DMS53 (cell line): Measurements from ENCODE around the gene CBR4.
A peak's percentile ranks its signal among the peaks of the same experiment; 100 is the strongest.
"Not testable (repeated sequence)": the region's sequence is repeated elsewhere in the genome, so short reads cannot be mapped to it uniquely, and the experiment has no call there.

ENCODE experiments used
- DNase-seq: peaks from one replicate; lab custom pipeline; 2025; lab: John Stamatoyannopoulos, UW

The CBR4 gene

DNA sequence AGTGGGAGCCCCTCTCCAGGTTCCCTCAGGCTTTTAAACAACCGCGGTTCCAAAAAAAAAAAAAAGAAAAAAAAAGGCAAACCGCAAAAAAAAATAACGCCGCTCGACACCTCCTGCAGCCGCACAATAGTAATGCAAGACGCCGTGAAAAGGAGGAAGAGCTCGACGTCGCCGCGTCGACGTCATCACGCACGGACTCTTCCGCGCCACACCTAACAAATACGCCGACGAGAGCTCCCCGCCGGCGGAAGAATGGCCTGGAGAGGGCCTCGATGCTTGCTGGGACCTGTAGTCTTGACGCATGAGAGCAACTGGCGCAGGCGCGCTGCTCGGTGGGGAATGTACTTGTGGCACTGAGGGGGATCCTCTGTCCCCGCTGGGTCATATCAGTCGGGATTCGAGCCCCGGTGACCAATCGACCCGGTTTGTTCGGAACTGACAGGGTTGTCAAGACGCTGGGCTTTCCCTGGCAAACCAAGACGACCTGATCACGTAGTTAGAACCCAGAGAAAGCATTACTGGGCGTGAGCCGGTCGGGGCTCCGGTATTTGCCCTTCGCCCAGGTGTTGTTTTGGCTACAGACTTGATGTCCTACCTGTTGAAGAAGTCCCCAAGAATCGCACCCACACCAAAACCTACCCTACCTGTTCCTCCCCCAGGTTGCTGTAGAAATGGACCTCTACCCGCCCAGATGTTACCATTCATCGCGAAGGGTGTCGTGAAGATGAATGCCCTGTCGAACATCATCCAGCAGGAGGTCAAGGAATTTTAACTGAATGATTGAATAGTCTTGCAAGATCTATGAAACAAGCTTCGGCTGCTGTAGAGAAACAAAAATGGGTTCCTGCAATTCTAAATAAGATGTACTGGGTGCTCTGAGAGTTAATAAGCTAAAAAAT, at the start of gene CBR4:
Gene CBR4, minus strand, starts transcription at position 131 of the 899 bp plus-strand sequence. CDS start 166 bp downstream, outside the sequence.
- DNase-seq: peak; percentile 98

DNA sequence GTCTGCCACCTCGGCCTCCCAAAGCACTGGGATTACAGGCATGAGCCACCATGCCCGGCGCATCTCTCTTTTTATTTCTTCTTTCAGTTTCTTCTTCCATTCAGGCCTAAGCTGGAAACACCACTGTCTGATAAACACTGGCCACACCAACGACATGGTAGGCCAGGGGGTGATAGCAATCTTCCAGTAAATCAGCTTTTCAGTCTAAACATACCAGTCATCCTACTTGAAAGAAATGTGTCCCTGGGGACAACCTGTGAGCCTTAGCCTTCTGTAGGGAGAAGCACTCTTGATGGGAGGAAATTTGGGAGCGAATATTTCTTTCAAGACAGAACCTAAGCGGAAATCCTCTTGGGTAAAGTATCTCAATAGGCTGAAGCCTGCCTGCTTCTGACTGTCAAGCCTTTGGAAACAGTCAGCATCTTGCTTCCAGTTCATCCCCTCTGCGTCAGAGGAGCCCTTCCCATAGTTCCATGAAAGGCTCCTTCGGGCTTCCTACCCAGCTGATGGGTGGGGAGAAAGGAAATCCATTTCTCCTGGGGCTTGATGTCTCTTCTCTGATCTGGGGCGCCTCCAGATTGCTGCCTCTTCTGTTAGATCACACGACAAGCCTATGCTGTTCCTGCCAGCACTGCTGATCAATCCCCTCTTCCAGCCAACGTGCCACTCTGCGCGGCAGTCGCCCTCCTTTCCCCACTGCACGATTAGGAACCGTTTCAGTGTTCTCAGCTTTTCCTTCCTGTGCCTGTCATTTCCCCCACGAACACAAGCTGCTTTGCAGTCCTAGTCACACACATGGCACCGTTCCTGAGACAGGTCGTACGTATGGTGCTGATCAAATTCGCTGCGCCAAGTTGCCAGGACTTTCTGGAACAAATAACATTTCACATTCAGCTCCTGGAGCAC, 49.5 kb upstream of the CBR4 start:
- no peak for DNase-seq

- DNase-seq: no peak
These were observed 48.3 kb upstream of the CBR4 start for GRCh38 chr4:169058312-169058711.

- no peak for DNase-seq
These were observed 44.8 kb upstream of the CBR4 start for GRCh38 chr4:169054879-169055278.

- no peak for DNase-seq
These were observed 42.5 kb upstream of the CBR4 start for GRCh38 chr4:169052594-169052945.

- no peak for DNase-seq
These were observed 41.9 kb upstream of the CBR4 start for GRCh38 chr4:169051761-169052593.

DNA sequence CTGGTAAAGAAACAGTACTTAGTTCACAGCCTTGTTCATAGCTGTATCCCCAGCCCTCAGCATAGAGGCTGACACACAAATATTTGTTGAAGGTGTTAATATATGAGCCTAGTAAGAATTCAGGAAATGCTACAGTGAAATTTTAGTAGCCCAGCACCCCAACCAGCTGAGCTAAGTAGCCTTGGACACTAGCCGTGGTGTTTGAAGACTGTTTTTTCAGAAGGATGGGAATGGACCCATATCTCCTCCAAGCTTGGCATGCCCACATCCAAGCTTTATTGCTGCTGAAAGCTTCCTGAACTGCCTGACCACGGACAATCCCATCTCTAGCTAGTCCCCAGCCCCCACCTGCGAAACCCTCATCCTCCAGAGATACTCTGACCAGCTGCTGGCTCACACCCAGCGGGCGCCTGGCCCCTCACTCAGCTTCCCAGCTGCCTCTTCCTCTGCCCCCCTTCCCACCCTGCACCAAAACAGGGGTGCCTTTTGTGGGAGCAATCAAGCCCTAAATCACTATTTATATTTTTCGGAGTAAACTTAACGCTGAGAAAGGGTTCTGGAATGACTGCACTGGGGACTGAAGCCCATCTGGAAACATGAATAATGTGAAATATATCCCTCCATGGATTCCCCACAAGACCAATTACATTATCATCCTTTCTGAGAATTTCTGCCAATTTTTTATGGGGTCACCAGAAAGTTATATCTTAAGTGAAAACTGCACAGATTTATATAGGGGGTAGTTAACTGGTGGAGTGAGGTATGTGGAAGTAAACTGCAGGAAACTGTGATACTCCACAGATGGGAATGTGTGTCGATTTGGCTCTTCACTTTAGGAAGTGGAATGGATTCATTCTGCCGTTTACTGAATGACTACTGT, 41.1 kb upstream of the CBR4 start:
- DNase-seq: no peak

- DNase-seq: no peak
These were observed 40.2 kb upstream of the CBR4 start for GRCh38 chr4:169050284-169050683.

DNA sequence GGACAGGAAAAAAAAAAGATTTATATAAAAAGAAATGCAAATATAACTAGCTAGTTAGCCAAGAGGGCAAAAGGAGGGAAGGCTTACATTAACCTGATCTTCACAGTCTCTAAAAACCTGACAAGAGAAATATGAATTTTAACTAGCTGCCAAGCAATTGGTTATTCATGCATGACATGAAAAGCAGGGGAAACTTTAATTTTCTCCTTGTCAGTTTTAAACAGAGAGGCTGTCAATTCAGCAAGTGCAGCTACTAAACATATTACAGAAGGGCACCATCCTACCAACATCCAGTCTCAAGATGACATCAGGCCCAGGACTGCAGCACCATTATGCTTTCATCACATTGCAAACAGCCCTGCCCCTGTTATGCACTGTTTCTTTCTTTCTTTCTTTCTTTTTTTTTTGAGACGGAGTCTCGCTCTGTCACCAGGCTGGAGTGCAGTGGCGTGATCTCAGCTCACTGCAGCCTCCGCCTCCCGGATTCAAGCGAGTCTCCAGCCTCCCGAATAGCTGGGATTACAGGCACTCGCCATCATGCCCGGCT, 38.9 kb upstream of the CBR4 start:
- no peak for DNase-seq

GRCh38 chr4:169047956-169048355, 37.9 kb upstream of the CBR4 start:
- DNase-seq: no peak

DNA sequence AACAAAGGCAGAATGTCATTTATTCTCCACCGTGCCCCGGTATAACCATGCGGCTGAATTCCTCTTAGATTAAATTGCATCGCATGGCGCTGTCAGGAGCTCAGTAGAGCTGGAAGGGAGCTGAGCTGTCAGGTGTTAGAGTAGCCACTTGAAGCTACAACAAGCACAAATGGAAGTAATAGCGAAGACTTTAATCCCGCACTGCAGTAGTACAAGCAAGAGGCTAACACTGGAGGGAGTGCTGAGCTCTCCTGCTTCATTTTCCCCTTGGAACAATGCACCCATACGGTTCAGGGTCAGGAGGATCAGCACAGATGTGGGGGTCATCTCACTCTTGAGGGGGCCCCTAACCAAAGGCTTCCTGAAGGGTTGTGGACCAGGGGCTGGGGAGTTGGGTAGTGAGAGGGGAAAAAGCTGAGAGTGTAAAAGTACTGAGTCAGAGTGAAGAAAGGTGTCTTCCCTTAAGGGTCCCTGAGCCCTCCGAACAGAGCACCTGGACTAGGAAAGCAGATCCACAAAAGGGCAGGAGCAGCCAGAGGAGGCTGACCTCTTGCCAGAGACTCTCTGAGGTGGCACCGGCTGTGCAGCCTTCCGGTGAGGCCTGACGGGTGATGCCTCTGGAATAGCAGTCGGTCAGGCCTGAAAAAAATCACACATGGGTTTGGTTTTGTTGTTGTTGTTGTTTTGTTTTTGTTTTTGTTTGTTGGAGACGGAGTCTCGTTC, 36.0 kb upstream of the CBR4 start:
- DNase-seq: no peak

DNA sequence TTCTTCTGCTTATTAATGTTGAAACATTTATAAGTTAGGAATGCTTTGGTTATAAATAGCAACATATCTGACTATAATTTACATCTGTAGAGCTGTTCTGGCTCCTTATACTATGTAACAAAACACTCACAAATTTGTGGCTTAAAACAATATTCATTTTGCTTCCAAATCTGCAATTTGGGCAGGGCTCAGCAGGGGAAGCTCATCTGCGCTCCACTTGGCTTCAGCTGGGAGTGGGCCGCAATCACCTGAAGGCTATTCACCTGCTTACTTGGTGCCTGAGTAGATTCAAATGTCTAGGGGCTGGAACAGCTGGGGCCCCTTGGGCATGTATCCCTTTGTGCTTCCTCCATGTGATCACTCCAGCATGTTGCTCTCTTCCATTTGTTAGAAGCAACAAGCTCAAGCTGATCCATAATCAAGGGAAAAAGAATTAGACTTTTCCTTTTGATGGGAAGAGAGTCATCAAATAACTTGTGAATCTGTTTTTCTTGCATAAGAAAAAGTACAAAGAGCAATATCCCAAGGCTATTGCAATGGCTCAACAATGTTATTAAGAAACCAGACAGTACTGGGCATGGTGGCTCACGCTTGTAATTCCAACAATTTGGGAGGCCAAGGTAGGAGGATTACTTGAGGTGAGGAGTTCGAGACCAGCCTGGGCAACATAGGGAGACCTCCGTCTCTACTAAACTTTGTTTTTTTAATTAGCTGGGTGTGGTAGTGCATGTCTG, 34.8 kb upstream of the CBR4 start:
- DNase-seq: no peak

DNA sequence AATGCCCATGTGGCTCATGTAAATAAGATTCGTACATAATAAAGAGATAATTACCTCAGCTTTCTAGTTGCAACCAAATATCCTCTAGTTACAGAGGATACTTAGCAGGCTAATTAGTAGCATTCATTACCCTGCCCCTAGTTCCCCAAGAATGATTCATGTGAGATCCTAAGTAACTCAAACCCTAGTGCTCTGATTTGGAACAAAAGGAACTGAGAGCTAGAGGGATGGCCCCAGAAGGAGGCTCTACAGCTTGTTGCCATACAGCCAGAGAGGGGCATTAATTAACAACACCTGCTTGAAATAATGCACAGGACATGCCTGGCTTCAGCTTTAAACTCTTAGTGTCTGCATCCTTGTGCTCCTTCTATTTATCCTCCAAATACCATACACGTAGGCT, 32.6 kb upstream of the CBR4 start:
- no peak for DNase-seq

DNA sequence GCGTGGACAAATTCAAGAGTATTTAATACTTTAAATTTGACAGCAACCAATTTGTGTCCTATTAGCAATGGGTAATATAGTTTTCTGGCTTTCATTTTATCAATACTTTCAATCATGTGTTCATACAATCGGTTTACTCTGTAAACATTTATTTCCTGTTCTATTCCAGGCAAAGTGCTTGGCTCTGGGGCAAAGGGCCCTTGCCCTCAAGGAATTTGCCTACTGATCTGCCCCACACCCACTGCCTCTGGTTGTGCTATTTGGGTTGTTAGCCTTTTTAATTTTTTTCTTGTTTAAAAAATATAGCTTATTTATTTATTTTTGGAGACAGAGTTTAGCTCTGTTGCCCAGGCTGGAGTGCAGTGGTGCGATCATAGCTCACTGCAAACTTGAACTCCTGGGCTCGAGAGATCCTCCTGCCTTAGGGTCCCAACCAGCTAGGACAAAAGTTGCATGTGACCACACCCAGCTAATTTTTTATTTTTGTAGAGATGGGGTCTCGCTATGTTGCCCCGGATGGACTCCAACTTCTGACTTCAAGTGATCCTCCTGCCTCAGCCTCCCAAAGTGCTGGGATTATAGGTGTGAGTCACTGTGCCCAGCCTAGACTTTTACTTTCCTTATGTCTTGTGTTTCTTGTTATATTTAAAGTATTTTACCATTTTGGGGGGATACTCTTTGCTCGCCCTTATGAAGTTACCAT, 30.7 kb upstream of the CBR4 start:
- DNase-seq: no peak

DNA sequence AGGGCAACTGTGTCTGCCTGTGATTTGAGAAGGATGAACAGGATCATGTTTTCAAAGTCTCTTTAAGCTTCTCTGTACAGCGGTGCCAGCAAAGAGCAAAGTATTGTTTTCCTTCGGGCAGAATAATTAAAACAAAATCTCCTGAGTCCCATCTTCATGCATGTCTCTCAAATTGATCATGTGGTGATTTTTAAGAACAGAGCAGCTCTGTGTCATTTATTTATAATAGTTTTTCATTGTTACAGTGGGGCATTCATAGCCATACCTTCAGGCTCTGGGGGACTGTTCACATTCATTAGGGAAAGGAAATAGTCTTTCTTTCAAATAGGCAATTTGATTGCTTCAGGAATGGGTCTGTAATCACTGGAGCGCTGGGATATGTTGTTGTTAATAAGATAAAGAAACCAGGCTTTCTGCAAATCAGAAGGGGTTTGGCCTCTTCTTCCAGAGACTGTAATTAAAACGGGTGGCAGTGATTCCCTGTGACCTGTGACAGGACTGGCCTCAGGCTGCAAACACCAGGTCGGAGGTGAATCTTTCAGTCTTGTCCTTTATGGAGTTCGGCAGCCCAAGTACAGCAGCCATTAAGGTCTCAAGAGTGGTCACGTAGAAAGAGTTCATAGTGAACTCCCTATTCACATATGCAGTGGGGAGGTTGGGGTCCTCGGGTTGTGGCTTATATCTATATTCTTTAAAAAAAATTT, 29.3 kb upstream of the CBR4 start:
- DNase-seq: no peak

DNA sequence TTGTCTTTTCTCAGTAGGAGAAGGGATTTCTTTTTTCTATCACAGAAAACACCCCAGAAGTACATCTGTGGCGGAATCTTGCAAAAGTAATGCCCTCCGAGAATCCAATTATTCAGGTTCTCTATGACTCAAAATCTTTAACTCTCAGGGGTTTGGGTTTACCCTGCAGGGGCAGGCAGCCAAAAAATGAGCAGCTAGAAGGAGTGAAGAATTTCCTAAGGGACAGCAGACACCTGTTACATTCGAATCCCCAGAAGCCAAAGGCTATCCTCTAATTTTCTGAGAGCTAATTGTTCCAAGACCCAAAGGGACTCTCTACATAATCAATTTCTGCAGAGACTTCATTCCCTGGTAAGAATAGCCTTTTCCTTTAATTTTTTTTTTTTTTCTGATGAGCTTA, 27.5 kb upstream of the CBR4 start:
- no peak for DNase-seq

- DNase-seq: not testable (repeated sequence)
These were observed 26.0 kb upstream of the CBR4 start for GRCh38 chr4:169035871-169036620.
